HG02678 (cell line): ENCODE measurements around the gene TMC6.
"Not testable (repeated sequence)": the region's sequence is repeated elsewhere in the genome, so short reads cannot be mapped to it uniquely, and the experiment has no call there.

Source experiments
- ATAC-seq: cut with Tn5 transposase; IDR thresholded peaks from one replicate; pipeline ENCODE4 v1.9.1; 2021; ENCODE audit warnings: mild to moderate bottlenecking, moderate library complexity; ENCODE audit not compliant: unreplicated experiment

TMC6 gene

GRCh38 chr17:78124081-78124835 is 4.3 kb downstream of the TMC6 start:
- ATAC-seq = no peak

- no peak for ATAC-seq
These were observed 5.2 kb downstream of the TMC6 start for GRCh38 chr17:78123258-78123929.

- ATAC-seq = no peak
These were observed 5.7 kb downstream of the TMC6 start for GRCh38 chr17:78122931-78123249.

- no peak for ATAC-seq
These were observed 6.2 kb downstream of the TMC6 start for GRCh38 chr17:78122216-78122930.

GRCh38 chr17:78121801-78122215 is 6.7 kb downstream of the TMC6 start:
- ATAC-seq = no peak

GRCh38 chr17:78120971-78121800 is 7.4 kb downstream of the TMC6 start:
- ATAC-seq = no peak

GRCh38 chr17:78120537-78120936 is 8.0 kb downstream of the TMC6 start:
- ATAC-seq = no peak

GRCh38 chr17:78118801-78119241 is 9.7 kb downstream of the TMC6 start:
- ATAC-seq = no peak

GRCh38 chr17:78117027-78117981 is 11.3 kb downstream of the TMC6 start:
- ATAC-seq = no peak

- ATAC-seq = no peak
These were observed 12.1 kb downstream of the TMC6 start for GRCh38 chr17:78116411-78116810.

GRCh38 chr17:78115803-78116202 is 12.8 kb downstream of the TMC6 start:
- not testable (repeated sequence) for ATAC-seq

GRCh38 chr17:78114831-78115723 is 13.5 kb downstream of the TMC6 start:
- ATAC-seq = no peak

GRCh38 chr17:78113804-78114785 is 14.5 kb downstream of the TMC6 start:
- ATAC-seq = no peak

- ATAC-seq = no peak
These were observed 15.8 kb downstream of the TMC6 start for GRCh38 chr17:78112518-78113471.

- no peak for ATAC-seq
These were observed 16.6 kb downstream of the TMC6 start for GRCh38 chr17:78111727-78112517.
